Measurements from ENCODE around the gene PABPC1L. TPM values are rescaled to one million over a fixed set of nuclear protein-coding genes. Genes with fewer than 3 reads are reported as not detected.

Gene PABPC1L
- total and polyA plus RNA-seq, 2 of the 13 experiments (the other 11 are each of a cell fraction or from before 2014, with no cell fraction given): 30.8 to 252 TPM

DNA sequence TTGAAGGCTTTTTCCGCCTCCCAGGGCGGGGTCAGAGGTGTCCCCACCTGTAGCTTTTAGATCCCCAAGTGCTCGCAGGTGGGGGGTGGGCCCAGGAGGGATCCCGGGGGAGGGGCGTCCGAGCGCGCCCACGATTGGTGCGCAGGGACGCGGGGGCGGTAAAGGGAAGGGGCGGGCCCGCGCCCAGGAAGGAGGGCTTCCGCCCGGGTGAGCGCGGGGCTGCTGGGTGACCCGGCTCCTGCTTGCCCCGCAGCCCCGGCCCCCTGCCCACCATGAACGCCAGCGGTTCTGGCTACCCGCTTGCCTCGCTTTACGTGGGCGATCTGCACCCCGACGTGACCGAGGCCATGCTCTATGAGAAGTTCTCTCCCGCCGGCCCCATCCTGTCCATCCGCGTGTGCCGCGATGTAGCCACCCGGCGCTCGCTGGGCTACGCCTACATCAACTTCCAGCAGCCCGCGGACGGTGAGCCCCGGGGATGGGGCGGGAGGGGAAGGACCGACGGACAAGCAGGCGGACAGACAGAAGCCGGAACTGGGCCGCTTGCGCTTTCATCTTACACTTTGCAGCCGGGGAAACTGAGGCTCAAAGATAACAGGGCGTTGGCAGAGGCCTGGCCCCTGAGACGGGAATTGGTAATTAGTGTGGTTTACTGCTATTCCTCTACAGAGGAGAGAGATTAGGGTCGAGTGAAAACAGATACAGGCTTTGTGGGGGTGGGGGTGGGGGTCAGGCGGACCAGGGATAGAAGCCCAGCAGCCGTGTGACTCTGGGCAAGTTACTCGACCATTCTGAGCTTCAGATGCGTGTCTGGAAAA is at the start of gene PABPC1L (continued):
- TF ChIP-seq EHMT2 (IDR thresholded peaks at IDR 0.05; ENCODE audit: borderline replicate concordance, low read depth, low read length) (no peak), ZBTB26 (CRISPR knock-in tag; IDR thresholded peaks at IDR 0.05; ENCODE audit: borderline replicate concordance) (peak; percentile 76; the same call in 1 of the 2 replicates), ZKSCAN1 (IDR thresholded peaks at IDR 0.05; ENCODE audit: low read length) (no peak), ZNF430 (CRISPR knock-in tag; IDR thresholded peaks at IDR 0.05) (peak; percentile 68; the same call in 1 of the 2 replicates), ZNF740 (CRISPR knock-in tag; IDR thresholded peaks at IDR 0.05) (peak; percentile 51; the same call in 1 of the 2 replicates), KDM2A (CRISPR knock-in tag; IDR thresholded peaks at IDR 0.05; ENCODE audit: borderline replicate concordance, low read depth) (peak; percentile 100), HMG20B (CRISPR knock-in tag; conservative IDR thresholded peaks at IDR 0.05) (no peak; the same call in 1 of the 2 replicates), HOXA9 (CRISPR knock-in tag; IDR thresholded peaks at IDR 0.05; ENCODE audit: borderline replicate concordance) (peak; percentile 94), KDM5B (CRISPR knock-in tag; IDR thresholded peaks at IDR 0.05; ENCODE audit: borderline replicate concordance) (peak; percentile 74; the same call in 1 of the 2 replicates), ZNF543 (CRISPR knock-in tag; IDR thresholded peaks at IDR 0.05) (peak; percentile 86; the same call in 1 of the 2 replicates), ZNF772 (CRISPR knock-in tag; IDR thresholded peaks at IDR 0.05) (no peak; the same call in 1 of the 2 replicates), ZFP90 (CRISPR knock-in tag; IDR thresholded peaks at IDR 0.05; ENCODE audit: borderline replicate concordance) (no peak), CEBPG (CRISPR knock-in tag; IDR thresholded peaks at IDR 0.05) (no peak), SAP130 (CRISPR knock-in tag; IDR thresholded peaks at IDR 0.05; ENCODE audit: low read depth) (peak; percentile 96), MIER2 (CRISPR knock-in tag; IDR thresholded peaks at IDR 0.05) (no peak), ZNF335 (CRISPR knock-in tag; IDR thresholded peaks at IDR 0.05) (0 out of 2 replicates have a peak, but pooled peaks have one; percentile 36), KAT8 (CRISPR knock-in tag; IDR thresholded peaks at IDR 0.05) (peak; percentile 80), NAIF1 (CRISPR knock-in tag; IDR thresholded peaks at IDR 0.05; ENCODE audit: borderline replicate concordance) (no peak; the same call in 1 of the 2 replicates), KLF6 (CRISPR knock-in tag; IDR thresholded peaks at IDR 0.05) (peak; percentile 84), NCOR1 (IDR thresholded peaks at IDR 0.05; ENCODE audit: borderline replicate concordance, low read length) (no peak), IRX3 (CRISPR knock-in tag; IDR thresholded peaks at IDR 0.05; ENCODE audit: borderline replicate concordance, low read depth) (no peak), POLR2G (IDR thresholded peaks at IDR 0.05; ENCODE audit: low read depth, low read length) (peak; percentile 90), ZNF670 (CRISPR knock-in tag; IDR thresholded peaks at IDR 0.05; ENCODE audit: borderline replicate concordance) (no peak; the same call in 1 of the 2 replicates)
- TF ChIP-seq, protein P1, sequence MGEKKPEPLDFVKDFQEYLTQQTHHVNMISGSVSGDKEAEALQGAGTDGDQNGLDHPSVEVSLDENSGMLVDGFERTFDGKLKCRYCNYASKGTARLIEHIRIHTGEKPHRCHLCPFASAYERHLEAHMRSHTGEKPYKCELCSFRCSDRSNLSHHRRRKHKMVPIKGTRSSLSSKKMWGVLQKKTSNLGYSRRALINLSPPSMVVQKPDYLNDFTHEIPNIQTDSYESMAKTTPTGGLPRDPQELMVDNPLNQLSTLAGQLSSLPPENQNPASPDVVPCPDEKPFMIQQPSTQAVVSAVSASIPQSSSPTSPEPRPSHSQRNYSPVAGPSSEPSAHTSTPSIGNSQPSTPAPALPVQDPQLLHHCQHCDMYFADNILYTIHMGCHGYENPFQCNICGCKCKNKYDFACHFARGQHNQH (CRISPR knock-in tag; IDR thresholded peaks at IDR 0.05): peak; percentile 83; the same call in 1 of the 2 replicates
- TF ChIP-seq, protein P2, sequence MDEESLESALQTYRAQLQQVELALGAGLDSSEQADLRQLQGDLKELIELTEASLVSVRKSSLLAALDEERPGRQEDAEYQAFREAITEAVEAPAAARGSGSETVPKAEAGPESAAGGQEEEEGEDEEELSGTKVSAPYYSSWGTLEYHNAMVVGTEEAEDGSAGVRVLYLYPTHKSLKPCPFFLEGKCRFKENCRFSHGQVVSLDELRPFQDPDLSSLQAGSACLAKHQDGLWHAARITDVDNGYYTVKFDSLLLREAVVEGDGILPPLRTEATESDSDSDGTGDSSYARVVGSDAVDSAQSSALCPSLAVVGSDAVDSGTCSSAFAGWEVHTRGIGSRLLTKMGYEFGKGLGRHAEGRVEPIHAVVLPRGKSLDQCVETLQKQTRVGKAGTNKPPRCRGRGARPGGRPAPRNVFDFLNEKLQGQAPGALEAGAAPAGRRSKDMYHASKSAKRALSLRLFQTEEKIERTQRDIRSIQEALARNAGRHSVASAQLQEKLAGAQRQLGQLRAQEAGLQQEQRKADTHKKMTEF (CRISPR knock-in tag; IDR thresholded peaks at IDR 0.05): peak; percentile 92
- TF ChIP-seq, protein P3, sequence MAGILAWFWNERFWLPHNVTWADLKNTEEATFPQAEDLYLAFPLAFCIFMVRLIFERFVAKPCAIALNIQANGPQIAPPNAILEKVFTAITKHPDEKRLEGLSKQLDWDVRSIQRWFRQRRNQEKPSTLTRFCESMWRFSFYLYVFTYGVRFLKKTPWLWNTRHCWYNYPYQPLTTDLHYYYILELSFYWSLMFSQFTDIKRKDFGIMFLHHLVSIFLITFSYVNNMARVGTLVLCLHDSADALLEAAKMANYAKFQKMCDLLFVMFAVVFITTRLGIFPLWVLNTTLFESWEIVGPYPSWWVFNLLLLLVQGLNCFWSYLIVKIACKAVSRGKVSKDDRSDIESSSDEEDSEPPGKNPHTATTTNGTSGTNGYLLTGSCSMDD (CRISPR knock-in tag; IDR thresholded peaks at IDR 0.05): 0 out of 2 replicates have a peak, but pooled peaks have one; percentile 79

Measured in HepG2 (cell line).